H1 (cell line): ENCODE data around the gene SLC25A21. TPM values are rescaled to one million over a fixed set of nuclear protein-coding genes. Genes with fewer than 3 reads are reported as not detected.
"Not testable (repeated sequence)": the region's sequence is repeated elsewhere in the genome, so short reads cannot be mapped to it uniquely, and the experiment has no call there.

Experiments
- CTCF ChIA-PET: fragments of 300-600 bp; sonication (Branson Sonifier 250); formaldehyde crosslinking; loops from one replicate; lab custom pipeline; 2021; ENCODE audit not compliant: partially characterized antibody; lab: Charles Lee
- POLR2A ChIA-PET: fragments of 300-600 bp; sonication (Branson Sonifier 250); formaldehyde crosslinking; loops from one replicate; lab custom pipeline; 2021; ENCODE audit warnings: inconsistent platforms; ENCODE audit not compliant: partially characterized antibody; lab: Charles Lee
- DNase-seq, 2 experiments: peaks; one replicate each; pipeline versions ENCODE4 v3.0.0 to v3.0.0-alpha.2; 2010 to 2022; ENCODE audit warnings: low spot score in 2 of 2, low read depth in 1 of 2, mixed read lengths in 1 of 2
- FAIRE-seq: peaks from 2 replicates; lab custom pipeline; 2011; peaks lifted over from hg19 to GRCh38; lab: Jason Lieb, UNC
- H2AFZ ChIP-seq: 2 replicates; pipeline ENCODE4 v1.8.1; 2012; ENCODE audit warnings: low read length, inconsistent platforms
- H2AK5ac ChIP-seq: 2 replicates; pipeline ENCODE4 v1.6.1; 2013; ENCODE audit warnings: low read depth, low read length
- H2BK120ac ChIP-seq: replicated peaks from 2 replicates; pipeline ENCODE3; 2013; ENCODE audit warnings: low read depth, low read length, inconsistent platforms
- H2BK12ac ChIP-seq: 2 replicates; pipeline ENCODE4 v1.6.1; 2013; ENCODE audit warnings: low read depth, low read length
- H2BK15ac ChIP-seq: 2 replicates; pipeline ENCODE4 v1.6.1; 2013; ENCODE audit warnings: low read length
- H2BK20ac ChIP-seq: 2 replicates; pipeline ENCODE4 v1.6.1; 2013; ENCODE audit warnings: low read length
- H2BK5ac ChIP-seq: 2 replicates; pipeline ENCODE4 v1.6.1; 2013; ENCODE audit warnings: low read depth, low read length
- H3K14ac ChIP-seq: 2 replicates; pipeline ENCODE4 v1.6.1; 2013; ENCODE audit warnings: inconsistent platforms; ENCODE audit not compliant: insufficient read length
- H3K18ac ChIP-seq: 2 replicates; pipeline ENCODE4 v1.6.1; 2013; ENCODE audit warnings: low read length; ENCODE audit errors: extremely low read depth
- H3K23ac ChIP-seq: 2 replicates; pipeline ENCODE4 v1.6.1; 2013; ENCODE audit warnings: inconsistent platforms; ENCODE audit not compliant: insufficient read length
- H3K23me2 ChIP-seq: 2 replicates; pipeline ENCODE4 v1.6.1; 2013; ENCODE audit warnings: low read depth, low read length
- H3K27ac ChIP-seq: 2 replicates; pipeline ENCODE4 v1.6.1; 2011; ENCODE audit warnings: low read depth, low read length, inconsistent platforms
- H3K27me3 ChIP-seq, 4 experiments: replicated peaks in 1 of 4; 1 replicate in 1 of 4; 2 replicates in 3 of 4; pipeline versions ENCODE4 v1.6.1 to v1.8.1; 2011 to 2013; ENCODE audit warnings: low read length in 3 of 4, mild to moderate bottlenecking in 3 of 4, inconsistent platforms in 2 of 4, mixed read lengths in 2 of 4, moderate library complexity in 1 of 4; ENCODE audit not compliant: control insufficient read depth in 3 of 4, insufficient read depth in 3 of 4; ENCODE audit errors: extremely low read depth in 1 of 4
- H3K36me3 ChIP-seq, 4 experiments: 2 replicates each; pipeline versions ENCODE4 v1.6.1 to v1.8.1; 2011 to 2013; ENCODE audit warnings: mild to moderate bottlenecking in 4 of 4, low read length in 3 of 4, moderate library complexity in 2 of 4, control low read depth in 1 of 4, inconsistent platforms in 1 of 4; ENCODE audit not compliant: insufficient read depth in 4 of 4, control insufficient read depth in 2 of 4
- H3K4ac ChIP-seq: replicated peaks from 2 replicates; pipeline ENCODE3; 2013; ENCODE audit warnings: low read length, low read depth, mixed read lengths, inconsistent platforms; ENCODE audit not compliant: insufficient read length
- H3K4me1 ChIP-seq, 4 experiments: replicated peaks in 1 of 4; 1 replicate in 1 of 4; 2 replicates in 3 of 4; pipeline versions ENCODE4 v1.6.1 to v1.8.1; 2011 to 2013; ENCODE audit warnings: low read length in 3 of 4, inconsistent platforms in 2 of 4, mixed read lengths in 1 of 4; ENCODE audit not compliant: insufficient read depth in 4 of 4, control insufficient read depth in 3 of 4
- H3K4me2 ChIP-seq, 2 experiments: 2 replicates each; pipeline versions ENCODE4 v1.6.1 to v1.8.1; 2011 to 2013; ENCODE audit warnings: low read depth in 2 of 2, low read length in 2 of 2, control low read depth in 1 of 2, inconsistent platforms in 1 of 2, mild to moderate bottlenecking in 1 of 2; ENCODE audit not compliant: insufficient read depth in 1 of 2
- H3K4me3 ChIP-seq, 4 experiments: fragments of 200-600, 300-600 bp in 1 of 4; sonication (generic), shearing (Covaris generic), sonication (Bioruptor Twin) in 1 of 4; 2 replicates each; pipeline versions ENCODE4 v1.5.1 to v1.8.1; 2011 to 2016; ENCODE audit warnings: low read length in 4 of 4, low read depth in 3 of 4, control low read depth in 2 of 4, inconsistent platforms in 2 of 4, mild to moderate bottlenecking in 2 of 4, mixed read lengths in 1 of 4, moderate library complexity in 1 of 4; ENCODE audit not compliant: insufficient read depth in 2 of 4; ENCODE audit errors: extremely low read depth in 1 of 4
- H3K56ac ChIP-seq: replicated peaks from 2 replicates; pipeline ENCODE3; 2013; ENCODE audit warnings: low read depth, mild to moderate bottlenecking, mixed read lengths, low read length, inconsistent platforms; ENCODE audit not compliant: insufficient read length
- H3K79me1 ChIP-seq: 2 replicates; pipeline ENCODE4 v1.6.1; 2013; ENCODE audit warnings: low read depth, low read length, control low read depth
- H3K79me2 ChIP-seq, 2 experiments: 2 replicates each; pipeline versions ENCODE4 v1.6.1 to v1.8.1; 2012 to 2013; ENCODE audit warnings: low read length in 2 of 2, mild to moderate bottlenecking in 2 of 2, inconsistent platforms in 1 of 2; ENCODE audit not compliant: insufficient read depth in 2 of 2, control insufficient read depth in 1 of 2
- H3K9ac ChIP-seq, 4 experiments: replicated peaks in 1 of 4; 1 replicate in 1 of 4; 2 replicates in 3 of 4; pipeline versions ENCODE4 v1.6.1 to v1.8.1; 2011 to 2013; ENCODE audit warnings: low read depth in 3 of 4, low read length in 3 of 4, control low read depth in 2 of 4, mild to moderate bottlenecking in 2 of 4, moderate library complexity in 2 of 4, inconsistent platforms in 1 of 4; ENCODE audit errors: extremely low read depth in 1 of 4
- H3K9me3 ChIP-seq, 2 experiments: 2 replicates each; pipeline versions ENCODE4 v1.6.1 to v1.8.1; 2012 to 2013; ENCODE audit warnings: mild to moderate bottlenecking in 2 of 2, moderate library complexity in 2 of 2, control low read depth in 1 of 2, inconsistent platforms in 1 of 2, low read depth in 1 of 2, low read length in 1 of 2, mixed read lengths in 1 of 2; ENCODE audit not compliant: insufficient read depth in 2 of 2
- H4K20me1 ChIP-seq, 2 experiments: replicated peaks in 1 of 2; 2 replicates each; pipeline versions ENCODE3 to v1.8.1; 2011 to 2013; ENCODE audit warnings: inconsistent platforms in 2 of 2, low read length in 2 of 2, mild to moderate bottlenecking in 1 of 2; ENCODE audit not compliant: insufficient read depth in 2 of 2, control insufficient read depth in 1 of 2
- H4K5ac ChIP-seq: 2 replicates; pipeline ENCODE4 v1.6.1; 2013; ENCODE audit warnings: low read length, low read depth, mixed read lengths, inconsistent platforms; ENCODE audit not compliant: insufficient read length
- H4K8ac ChIP-seq: 2 replicates; pipeline ENCODE4 v1.8.0; 2013; ENCODE audit warnings: mild to moderate bottlenecking, moderate library complexity, low read length, inconsistent platforms; ENCODE audit not compliant: insufficient read depth; ENCODE audit errors: extremely low read depth
- H4K91ac ChIP-seq: replicated peaks from 2 replicates; pipeline ENCODE3; 2013; ENCODE audit warnings: low read length, mixed read lengths, inconsistent platforms; ENCODE audit not compliant: insufficient read length
- ASH2L ChIP-seq: fragments of 200-600, 300-600 bp; sonication (generic); IDR thresholded peaks from one replicate; pipeline ENCODE4 v1.7.1; 2017; ENCODE audit warnings: low read length
- CHD1 ChIP-seq: IDR thresholded peaks from 2 replicates; pipeline ENCODE4 v1.6.1; 2012; ENCODE audit warnings: low read depth, low read length, improper control_type of control experiment
- E2F6 ChIP-seq: IDR thresholded peaks from 2 replicates; pipeline ENCODE4 v1.6.1; 2012; ENCODE audit warnings: inconsistent platforms
- NANOG ChIP-seq: IDR thresholded peaks from 2 replicates; pipeline ENCODE4 v1.6.1; 2011; ENCODE audit warnings: low read length, low read depth, mild to moderate bottlenecking, inconsistent platforms; ENCODE audit not compliant: insufficient read depth, poor library complexity, severe bottlenecking
- RNF2 ChIP-seq: fragments of 200-900, 300-1000 bp; sonication (generic); IDR thresholded peaks from 2 replicates; pipeline ENCODE4 v1.7.1; 2016; ENCODE audit warnings: borderline replicate concordance, low read depth, mild to moderate bottlenecking, antibody characterized with exemption, low read length; ENCODE audit not compliant: poor library complexity, severe bottlenecking; ENCODE audit errors: missing control alignments
- WGBS, 2 experiments: shearing (Covaris generic) in 1 of 2; methylation state at CpG; one replicate each; pipeline versions ENCODE4 v1.1.6 to v1.1.7; 2013 to 2015; ENCODE audit warnings: low lambda C conversion rate in 2 of 2, mixed read lengths in 2 of 2, inconsistent platforms in 1 of 2, low coverage in 1 of 2, missing lambda C conversion rate in 1 of 2; ENCODE audit not compliant: insufficient replicate concordance in 2 of 2, insufficient coverage in 1 of 2, insufficient read length in 1 of 2; ENCODE audit errors: extremely low coverage in 1 of 2, missing lambda C conversion rate in 1 of 2; 5-methylcytosine and 5-hydroxymethylcytosine counted together
- polyA plus RNA-seq, 7 experiments: library from polyadenylated mRNA; depleted of rRNA in 3 of 7; stranded (reverse) in 5 of 7; unstranded in 2 of 7; fragments of >200 nt in 5 of 7; fragments of 200-250 nt in 2 of 7; gene quantifications; 1 replicate in 5 of 7; 2 replicates in 1 of 7; 4 replicates in 1 of 7; pipeline versions ENCODE4 v1.2.1 to v1.2.3, GENCODE V29; 2011 to 2013; ENCODE audit warnings: missing spikeins in 2 of 7, mixed read lengths in 2 of 7
- total RNA-seq: library from RNA; stranded (reverse); fragmentation: NEBNext Ultra II Directional; extraction: Animal tissue kit (Norgen Biotek cat#: 25700); gene quantifications from 2 replicates; pipeline ENCODE4 v1.2.1, GENCODE V29; 2021

The SLC25A21 gene
- total and polyA plus RNA-seq, 2 of the 8 experiments (the other 6 are each of a cell fraction or from before 2014, with no cell fraction given), result 6.9 to 15.7 TPM

DNA sequence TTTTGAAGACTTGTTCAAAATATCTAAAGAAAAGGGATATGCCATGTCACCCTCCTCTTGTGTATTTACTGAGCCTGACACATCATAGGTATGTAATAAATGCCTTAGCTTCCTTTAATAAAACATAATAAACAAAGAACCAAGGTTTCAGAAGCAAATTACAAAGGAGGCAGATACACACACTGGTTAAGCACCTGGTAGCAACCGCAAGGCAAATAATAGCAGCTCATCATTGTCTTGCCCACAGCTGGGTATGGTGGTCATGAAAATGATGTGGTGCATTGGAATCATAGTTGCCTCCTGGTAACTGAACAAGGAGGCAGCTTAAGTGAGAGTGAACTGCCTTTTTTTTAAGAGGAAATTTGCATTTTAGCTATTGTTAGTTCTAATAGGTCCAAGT lies 471.8 kb downstream of the SLC25A21 start (continued):
- TF ChIP-seq CHD1 (no peak), RNF2 (no peak), ASH2L (no peak), E2F6 (no peak), NANOG (no peak)

- H4K5ac ChIP-seq, H3K79me2 ChIP-seq, H3K4me2 ChIP-seq, H3K18ac ChIP-seq, H3K36me3 ChIP-seq, POLR2A ChIA-PET, H2BK20ac ChIP-seq, H3K9me3 ChIP-seq, H2BK120ac ChIP-seq, H2BK15ac ChIP-seq, H2AK5ac ChIP-seq, H4K91ac ChIP-seq, H3K23me2 ChIP-seq, H3K27ac ChIP-seq, H2AFZ ChIP-seq, DNase-seq, H3K4ac ChIP-seq, H2BK5ac ChIP-seq, H3K79me1 ChIP-seq, H3K4me3 ChIP-seq, H3K23ac ChIP-seq, H3K27me3 ChIP-seq, H4K20me1 ChIP-seq, FAIRE-seq, H3K14ac ChIP-seq, H4K8ac ChIP-seq, H2BK12ac ChIP-seq, H3K56ac ChIP-seq, H3K9ac ChIP-seq, H3K4me1 ChIP-seq: not testable (repeated sequence)
- CTCF ChIA-PET, result interaction anchor here (0.6 to 1.5 kb wide), 3 partner anchors 10 to 51 kb away, joined by 3 read pairs; no protein-coding TSS in a partner anchor
- 93% methylated on average over 7 of the region's 7 CpGs; no CpG with 5 or more reads in 1 of the 2 experiments for whole genome bisulfite sequencing, 2 experiments
These were observed 473.0 kb downstream of the SLC25A21 start for GRCh38 chr14:36699420-36699819.
